HG03558 (cell line): ENCODE data around the gene CDKN2C.

Experiments
- ATAC-seq: cut with Tn5 transposase; IDR thresholded peaks from one replicate; pipeline ENCODE4 v1.9.1; 2021; ENCODE audit warnings: moderate number of reproducible peaks; ENCODE audit not compliant: unreplicated experiment; ENCODE audit errors: extremely low read depth

CDKN2C gene

DNA sequence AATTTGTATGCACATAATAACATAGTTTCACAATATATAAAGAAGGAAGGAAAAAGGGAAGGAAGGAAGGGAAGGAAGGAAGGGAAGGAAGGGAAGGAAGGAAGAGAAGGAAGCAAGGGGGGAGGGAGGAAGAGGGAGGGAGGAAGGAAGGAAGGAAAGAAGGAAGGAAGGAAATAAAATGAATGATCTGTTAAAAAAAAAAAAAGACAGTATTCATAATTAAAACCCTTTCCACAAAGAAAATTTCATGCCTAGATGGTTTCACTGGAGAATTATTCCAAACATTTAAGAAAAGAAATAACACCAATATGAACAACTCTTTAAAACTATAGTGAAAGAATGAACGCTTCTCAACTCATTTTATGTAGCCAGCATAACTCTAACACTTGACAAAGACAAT, 44.8 kb downstream of the CDKN2C start:
- ATAC-seq = no peak

DNA sequence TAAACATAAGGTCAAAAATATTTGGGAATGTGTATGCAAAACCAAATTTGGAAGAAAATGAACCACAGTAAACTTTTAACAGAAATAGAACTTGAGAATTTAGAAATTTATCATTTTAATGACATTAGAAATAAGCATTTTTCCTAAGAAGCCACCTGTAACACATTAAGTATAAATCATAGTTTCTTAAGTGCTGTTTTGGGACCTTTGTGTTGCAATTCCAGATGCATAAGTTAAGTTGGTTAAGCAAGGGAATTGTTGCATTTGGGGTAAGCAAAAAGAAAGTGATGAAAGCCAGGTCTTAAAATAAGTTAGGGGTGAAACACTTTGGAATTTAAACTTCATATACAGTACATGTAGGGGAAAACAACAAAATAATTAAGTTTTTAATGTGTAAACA, 49.8 kb downstream of the CDKN2C start:
- ATAC-seq = no peak
